ENCODE measurements around the gene DAP.

DNA sequence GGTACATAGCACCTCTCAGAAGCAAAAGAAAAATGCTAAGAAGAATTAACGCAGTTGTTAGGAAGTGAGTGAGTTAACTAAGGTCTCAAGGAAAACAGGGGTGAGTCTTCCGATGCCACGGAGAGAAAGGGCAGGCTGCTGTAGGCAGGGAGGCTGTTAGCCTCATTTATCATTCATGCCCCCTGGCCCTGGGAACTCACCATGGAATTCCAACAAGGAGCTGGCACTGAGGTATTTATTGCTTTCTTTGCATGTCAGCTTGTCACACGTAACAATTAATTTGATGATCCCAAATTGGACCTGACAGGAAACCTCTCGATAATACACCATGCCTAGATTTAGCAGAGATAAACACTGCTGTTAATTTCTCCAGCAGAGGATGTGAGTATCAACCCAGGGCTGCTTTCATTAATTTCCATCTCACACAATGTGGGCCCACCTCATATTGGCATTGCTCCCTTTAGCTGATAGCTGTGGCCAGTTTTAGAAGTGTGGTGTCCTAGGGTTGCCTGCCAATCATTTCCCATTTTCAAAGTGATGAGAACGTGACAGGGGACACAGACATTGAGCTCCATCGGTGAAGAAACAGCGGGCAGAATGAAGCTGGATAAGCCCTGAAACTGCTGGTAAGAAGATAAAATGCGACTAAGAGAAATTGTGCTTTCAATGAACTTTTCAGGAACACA is 45.3 kb downstream of the DAP start:
- TF ChIP-seq, protein P1, sequence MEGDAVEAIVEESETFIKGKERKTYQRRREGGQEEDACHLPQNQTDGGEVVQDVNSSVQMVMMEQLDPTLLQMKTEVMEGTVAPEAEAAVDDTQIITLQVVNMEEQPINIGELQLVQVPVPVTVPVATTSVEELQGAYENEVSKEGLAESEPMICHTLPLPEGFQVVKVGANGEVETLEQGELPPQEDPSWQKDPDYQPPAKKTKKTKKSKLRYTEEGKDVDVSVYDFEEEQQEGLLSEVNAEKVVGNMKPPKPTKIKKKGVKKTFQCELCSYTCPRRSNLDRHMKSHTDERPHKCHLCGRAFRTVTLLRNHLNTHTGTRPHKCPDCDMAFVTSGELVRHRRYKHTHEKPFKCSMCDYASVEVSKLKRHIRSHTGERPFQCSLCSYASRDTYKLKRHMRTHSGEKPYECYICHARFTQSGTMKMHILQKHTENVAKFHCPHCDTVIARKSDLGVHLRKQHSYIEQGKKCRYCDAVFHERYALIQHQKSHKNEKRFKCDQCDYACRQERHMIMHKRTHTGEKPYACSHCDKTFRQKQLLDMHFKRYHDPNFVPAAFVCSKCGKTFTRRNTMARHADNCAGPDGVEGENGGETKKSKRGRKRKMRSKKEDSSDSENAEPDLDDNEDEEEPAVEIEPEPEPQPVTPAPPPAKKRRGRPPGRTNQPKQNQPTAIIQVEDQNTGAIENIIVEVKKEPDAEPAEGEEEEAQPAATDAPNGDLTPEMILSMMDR (conservative IDR thresholded peaks at IDR 0.05; ENCODE audit: low read depth, low read length) = no peak
- TF ChIP-seq EZH2phosphoT487 (IDR thresholded peaks at IDR 0.05; ENCODE audit: borderline replicate concordance, low read length) = no peak
- no peak for TF ChIP-seq EZH2 (IDR thresholded peaks at IDR 0.05; ENCODE audit: low read length, unreplicated experiment)

Measured in PC-3 (cell line).